A673 (cell line): ENCODE results near the gene BACH2. TPM values are rescaled to one million over a fixed set of nuclear protein-coding genes. Genes with fewer than 3 reads are reported as not detected.

Source experiments
- BruUV-seq: library from RNA; stranded (reverse); fragments of 400-500 nt; replicated peaks from 2 replicates; lab custom pipeline; 2021; lab: Mats Ljungman, UMichigan
- CTCF ChIA-PET: fragments of 300-600 bp; sonication (Branson Sonifier 250); formaldehyde crosslinking; loops from one replicate; lab custom pipeline; 2022; ENCODE audit warnings: antibody characterized with exemption; lab: Charles Lee
- POLR2A ChIA-PET: fragments of 300-600 bp; sonication (Branson Sonifier 250); formaldehyde crosslinking; loops from one replicate; lab custom pipeline; 2022; ENCODE audit warnings: antibody characterized with exemption; ENCODE audit not compliant: low non-redundant PET; lab: Charles Lee
- DNase-seq: peaks from one replicate; pipeline ENCODE4 v3.0.0-alpha.2; 2015; ENCODE audit warnings: low spot score
- H3K27ac ChIP-seq: fragments of 200-600 bp; sonication (generic); 2 replicates; pipeline ENCODE4 v1.5.1; 2016; ENCODE audit warnings: mixed run types, low read depth, mild to moderate bottlenecking, mixed read lengths, antibody characterized with exemption, low read length; ENCODE audit not compliant: poor library complexity, severe bottlenecking
- H3K27me3 ChIP-seq: fragments of 200-600 bp; sonication (generic); replicated peaks from 2 replicates; pipeline ENCODE4 v1.6.1; 2017; ENCODE audit warnings: mixed run types, low read depth, mild to moderate bottlenecking, mixed read lengths, antibody characterized with exemption, low read length; ENCODE audit not compliant: insufficient read depth, poor library complexity
- H3K36me3 ChIP-seq: fragments of 200-600 bp; sonication (generic); 2 replicates; pipeline ENCODE4 v1.6.1; 2016; ENCODE audit warnings: mixed run types, mild to moderate bottlenecking, mixed read lengths, antibody characterized with exemption, low read length; ENCODE audit not compliant: insufficient read depth, poor library complexity, severe bottlenecking
- H3K4me1 ChIP-seq: fragments of 200-600 bp; sonication (generic); 2 replicates; pipeline ENCODE4 v1.6.1; 2017; ENCODE audit warnings: mixed run types, mild to moderate bottlenecking, mixed read lengths, antibody characterized with exemption, low read length; ENCODE audit not compliant: insufficient read depth, poor library complexity, severe bottlenecking
- H3K4me3 ChIP-seq: fragments of 200-600 bp; sonication (generic); 2 replicates; pipeline ENCODE4 v1.5.1; 2016; ENCODE audit warnings: low read depth, mixed run types, mild to moderate bottlenecking, mixed read lengths, low read length; ENCODE audit not compliant: poor library complexity, severe bottlenecking
- H3K9me3 ChIP-seq: fragments of 200-600 bp; sonication (generic); 2 replicates; pipeline ENCODE4 v1.6.1; 2016; ENCODE audit warnings: mixed run types, low read depth, mild to moderate bottlenecking, mixed read lengths, antibody characterized with exemption, low read length; ENCODE audit not compliant: poor library complexity, severe bottlenecking
- CTCF ChIP-seq: fragments of 300-800, 200-600 bp; sonication (generic); conservative IDR thresholded peaks from 2 replicates; pipeline ENCODE4 v1.5.1; 2017; ENCODE audit warnings: low read depth, mild to moderate bottlenecking, antibody characterized with exemption, low read length, moderate library complexity, mixed read lengths
- EZH2 ChIP-seq: fragments of 200-600 bp; sonication (generic); IDR thresholded peaks from 2 replicates; pipeline ENCODE4 v1.6.1; 2017; ENCODE audit warnings: borderline replicate concordance, low read depth, mild to moderate bottlenecking, mixed read lengths, antibody characterized with exemption, low read length; ENCODE audit not compliant: poor library complexity, severe bottlenecking
- intact Hi-C: fragments of 100-400 bp; cut with micrococcal nuclease; formaldehyde crosslinking; loops from one replicate; pipeline ENCODE4 v1.10.0; 2022; ENCODE audit not compliant: unreplicated experiment
- total RNA-seq: library from RNA; stranded (reverse); gene quantifications from 2 replicates; pipeline ENCODE4 v1.2.3, GENCODE V29; 2021

BACH2 gene
- total RNA-seq, 1 experiment from 2014 or later = 0.37 TPM

- ChIA-PET POLR2A (no interaction called here), CTCF (no interaction called here)
- Histone ChIP-seq H3K27me3 (peaks cover 35% of the 10 kb centered on the region), H3K27ac (no peak overlapping the region), H3K4me1 (no peaks in the 10 kb centered on the region), H3K4me3 (no peak overlapping the region), H3K9me3 (no peaks in the 10 kb centered on the region), H3K36me3 (no peaks in the 10 kb centered on the region)
- intact Hi-C loops = no loop called here
- BruUV-seq = no TSS peak
- no peak for TF ChIP-seq CTCF
- no peak for TF ChIP-seq EZH2
- DNase-seq = no peak
These were observed 151.6 kb downstream of the BACH2 start for GRCh38 chr6:90144928-90145555.

GRCh38 chr6:90144396-90144795 lies 152.2 kb downstream of the BACH2 start:
- no TSS peak for BruUV-seq
- CTCF ChIA-PET = no interaction called here
- POLR2A ChIA-PET = no interaction called here

GRCh38 chr6:90140683-90141082 lies 156.0 kb downstream of the BACH2 start:
- peaks cover 4% of the 10 kb centered on the region for H3K27me3 ChIP-seq
- no TSS peak for BruUV-seq
- DNase-seq = no peak
- CTCF ChIA-PET = no interaction called here
- POLR2A ChIA-PET = no interaction called here
- H3K9me3 ChIP-seq = no peaks in the 10 kb centered on the region
- TF ChIP-seq CTCF = no peak
- no peak for TF ChIP-seq EZH2
- peaks cover 5% of the 10 kb centered on the region for H3K4me1 ChIP-seq
- no peaks in the 10 kb centered on the region for H3K36me3 ChIP-seq
- H3K27ac ChIP-seq = no peak overlapping the region
- H3K4me3 ChIP-seq = no peak overlapping the region
- intact Hi-C loops = no loop called here

More at GRCh38 chr6:90144396-90144795, 152.2 kb downstream of the BACH2 start:
- Histone ChIP-seq H3K27me3 (peaks cover 29% of the 10 kb centered on the region), H3K27ac (no peak overlapping the region), H3K9me3 (no peaks in the 10 kb centered on the region), H3K36me3 (no peaks in the 10 kb centered on the region), H3K4me3 (no peak overlapping the region), H3K4me1 (no peaks in the 10 kb centered on the region)
- TF ChIP-seq EZH2 = no peak
- TF ChIP-seq CTCF = no peak
- DNase-seq = no peak
- intact Hi-C loops = no loop called here
